ENCODE data around the gene NTNG1. TPM values are rescaled to one million over a fixed set of nuclear protein-coding genes. Genes with fewer than 3 reads are reported as not detected.

Gene NTNG1
- total RNA-seq, 4 donors from 2014 or later, result 0.78 to 4.2 (median 2.4) TPM

- Histone ChIP-seq H3K27me3 (no peaks in the 10 kb centered on the region), H3K27ac (replicated peaks in 1 of 4) (no peak overlapping the region), H3K9me3 (no peaks in the 10 kb centered on the region), H3K4me3 (peak overlapping the region; percentile 16 to 36 (median 30)), H3K36me3 (no peaks in the 10 kb centered on the region), H3K4me1 (peaks cover 0 to 28% (median 19%) of the 10 kb centered on the region in 4 donors)
- 47% methylated on average over 15 of the region's 37 CpGs for WGBS
- no peak for TF ChIP-seq POLR2A (IDR thresholded peaks at IDR 0.05; ENCODE audit: low read depth)
- no peak for TF ChIP-seq EP300 (IDR thresholded peaks at IDR 0.05)
- no peak for TF ChIP-seq POLR2AphosphoS5 (IDR thresholded peaks at IDR 0.05)
- peak in 1 of 3 experiments; percentile 12 for TF ChIP-seq CTCF (IDR thresholded peaks at IDR 0.05)
- no peak for DNase-seq (ENCODE audit: extremely low spot score)
- intact Hi-C loops (cut with DNase I), result no loop called here
Measured at GRCh38 chr1:107480548-107481415, 339.9 kb downstream of the NTNG1 start.

- Histone ChIP-seq H3K27ac (replicated peaks in 1 of 4) (no peak overlapping the region), H3K9me3 (no peaks in the 10 kb centered on the region)
- WGBS, result 52% methylated on average over 3 of the region's 3 CpGs
Measured at GRCh38 chr1:107481756-107482384, 341.0 kb downstream of the NTNG1 start.

GRCh38 chr1:107483949-107484348, 343.1 kb downstream of the NTNG1 start:
- Histone ChIP-seq H3K4me1 (peaks cover 0 to 28% (median 19%) of the 10 kb centered on the region in 4 donors), H3K4me3 (no peak overlapping the region), H3K9me3 (no peaks in the 10 kb centered on the region), H3K27ac (replicated peaks in 1 of 4) (no peak overlapping the region), H3K27me3 (no peaks in the 10 kb centered on the region), H3K36me3 (no peaks in the 10 kb centered on the region)
- TF ChIP-seq POLR2A (IDR thresholded peaks at IDR 0.05; ENCODE audit: low read depth) (no peak), EP300 (IDR thresholded peaks at IDR 0.05) (no peak), POLR2AphosphoS5 (IDR thresholded peaks at IDR 0.05) (no peak), CTCF (IDR thresholded peaks at IDR 0.05) (no peak)
- 79% methylated on average over 3 of the region's 3 CpGs for WGBS
- intact Hi-C loops (cut with DNase I), result no loop called here
- no peak for DNase-seq (ENCODE audit: extremely low spot score)

More at GRCh38 chr1:107481756-107482384, 341.0 kb downstream of the NTNG1 start:
- no peak for TF ChIP-seq CTCF (IDR thresholded peaks at IDR 0.05)
- no peak for TF ChIP-seq EP300 (IDR thresholded peaks at IDR 0.05)
- TF ChIP-seq POLR2A (IDR thresholded peaks at IDR 0.05; ENCODE audit: low read depth), result no peak
- TF ChIP-seq POLR2AphosphoS5 (IDR thresholded peaks at IDR 0.05), result no peak
- no peak overlapping the region for H3K4me3 ChIP-seq
- no peaks in the 10 kb centered on the region for H3K36me3 ChIP-seq
- no peak for DNase-seq (ENCODE audit: extremely low spot score)
- intact Hi-C loops (cut with DNase I), result no loop called here
- no peaks in the 10 kb centered on the region for H3K27me3 ChIP-seq
- H3K4me1 ChIP-seq, result peaks cover 0 to 28% (median 19%) of the 10 kb centered on the region in 4 donors

- H3K36me3 ChIP-seq, result no peaks in the 10 kb centered on the region
- no peaks in the 10 kb centered on the region for H3K9me3 ChIP-seq
- H3K27ac ChIP-seq (replicated peaks in 1 of 4), result no peak overlapping the region
- TF ChIP-seq POLR2A (IDR thresholded peaks at IDR 0.05; ENCODE audit: low read depth) (no peak), EP300 (IDR thresholded peaks at IDR 0.05) (no peak), POLR2AphosphoS5 (IDR thresholded peaks at IDR 0.05) (no peak), CTCF (IDR thresholded peaks at IDR 0.05) (no peak)
- no peaks in the 10 kb centered on the region for H3K27me3 ChIP-seq
- intact Hi-C loops (cut with DNase I), result no loop called here
- H3K4me1 ChIP-seq, result peaks cover 0 to 12% (median 7%) of the 10 kb centered on the region in 4 donors
- no peak overlapping the region for H3K4me3 ChIP-seq
- 55% methylated on average over 3 of the region's 3 CpGs for WGBS
- DNase-seq (ENCODE audit: extremely low spot score), result no peak
Measured at GRCh38 chr1:107486349-107486748, 345.5 kb downstream of the NTNG1 start.

Measured in esophagus muscularis mucosa (tissue), 4 donors.